Measurements from ENCODE around the gene KLF17.

Gene KLF17

DNA sequence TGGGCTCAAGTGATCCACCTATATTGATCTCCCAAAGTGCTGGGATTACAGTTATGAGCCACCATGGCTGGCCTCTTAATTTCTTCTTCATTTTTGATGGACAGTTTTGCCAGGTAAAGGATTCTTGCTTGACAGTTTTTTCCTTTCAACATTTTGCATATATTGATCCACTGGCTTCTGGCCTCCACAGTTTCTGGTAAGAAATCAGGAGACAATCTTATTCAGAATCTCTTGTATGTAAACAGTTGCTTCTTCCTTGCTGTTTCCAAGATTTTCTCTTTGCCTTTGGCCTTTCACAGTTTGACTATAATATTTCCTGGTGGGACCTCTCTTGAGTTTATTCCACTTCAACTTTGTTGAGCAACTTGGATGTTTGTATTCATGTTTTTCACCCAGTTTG, 42.9 kb downstream of the KLF17 start:
- H3K9ac ChIP-seq (ENCODE audit: low read length), result no peak overlapping the region
- no peaks in the 10 kb centered on the region for H3K79me1 ChIP-seq (ENCODE audit: low read length)
- H3K9me3 ChIP-seq (ENCODE audit: insufficient read depth, low read depth, low read length), result no peaks in the 10 kb centered on the region
- no peak overlapping the region for H2BK120ac ChIP-seq (ENCODE audit: insufficient read depth, low read length, poor library complexity)
- no peak overlapping the region for H4K91ac ChIP-seq (ENCODE audit: low read depth, low read length)
- no peak overlapping the region for H3K18ac ChIP-seq (ENCODE audit: low read length)
- no peaks in the 10 kb centered on the region for H3K27me3 ChIP-seq (ENCODE audit: insufficient read depth, low read length)
- no peak overlapping the region for H3K4ac ChIP-seq (ENCODE audit: low read depth, low read length)
- H3K4me2 ChIP-seq (ENCODE audit: low read length), result no peak overlapping the region
- no peak overlapping the region for H4K12ac ChIP-seq (ENCODE audit: low read depth, low read length)
- no peak overlapping the region for H4K8ac ChIP-seq (ENCODE audit: low read depth, low read length)
- no peaks in the 10 kb centered on the region for H3K79me2 ChIP-seq (ENCODE audit: control insufficient read depth, insufficient read depth, low read length, poor library complexity)
- no peak overlapping the region for H3K23ac ChIP-seq (ENCODE audit: low read length)
- no peak overlapping the region for H3K4me3 ChIP-seq (ENCODE audit: low read depth, low read length)
- H3K14ac ChIP-seq (ENCODE audit: low read length), result no peak overlapping the region
- no peak overlapping the region for H2BK5ac ChIP-seq (ENCODE audit: low read depth, low read length, poor library complexity)
- H2AFZ ChIP-seq (ENCODE audit: insufficient read depth, low read length, poor library complexity), result no peak overlapping the region
- no peak for DNase-seq
- H2BK12ac ChIP-seq (ENCODE audit: low read length), result no peak overlapping the region
- H3K27ac ChIP-seq (ENCODE audit: low read depth, low read length), result no peak overlapping the region
- no peaks in the 10 kb centered on the region for H3K4me1 ChIP-seq (ENCODE audit: control insufficient read depth in 1 of 2, insufficient read depth in 2 of 2, low read length in 2 of 2)
- no peak overlapping the region for H2AK5ac ChIP-seq (ENCODE audit: low read length)
- H3K36me3 ChIP-seq (ENCODE audit: control insufficient read depth in 1 of 2, insufficient read depth in 2 of 2, low read length in 2 of 2), result no peaks in the 10 kb centered on the region

- Histone ChIP-seq H2AFZ (ENCODE audit: insufficient read depth, low read length, poor library complexity) (no peak overlapping the region), H4K12ac (ENCODE audit: low read depth, low read length) (no peak overlapping the region), H2BK120ac (ENCODE audit: insufficient read depth, low read length, poor library complexity) (no peak overlapping the region), H3K4me1 (ENCODE audit: control insufficient read depth in 1 of 2, insufficient read depth in 2 of 2, low read length in 2 of 2) (no peaks in the 10 kb centered on the region), H3K18ac (ENCODE audit: low read length) (no peak overlapping the region), H4K8ac (ENCODE audit: low read depth, low read length) (no peak overlapping the region), H3K4ac (ENCODE audit: low read depth, low read length) (no peak overlapping the region), H3K23ac (ENCODE audit: low read length) (no peak overlapping the region), H3K4me3 (ENCODE audit: low read depth, low read length) (no peak overlapping the region), H3K79me2 (ENCODE audit: control insufficient read depth, insufficient read depth, low read length, poor library complexity) (no peaks in the 10 kb centered on the region), H3K36me3 (ENCODE audit: control insufficient read depth in 1 of 2, insufficient read depth in 2 of 2, low read length in 2 of 2) (no peaks in the 10 kb centered on the region), H3K79me1 (ENCODE audit: low read length) (no peaks in the 10 kb centered on the region), H2BK12ac (ENCODE audit: low read length) (no peak overlapping the region), H3K27me3 (ENCODE audit: insufficient read depth, low read length) (no peaks in the 10 kb centered on the region), H4K91ac (ENCODE audit: low read depth, low read length) (no peak overlapping the region), H2BK5ac (ENCODE audit: low read depth, low read length, poor library complexity) (no peak overlapping the region), H2AK5ac (ENCODE audit: low read length) (no peak overlapping the region), H3K9ac (ENCODE audit: low read length) (no peak overlapping the region), H3K4me2 (ENCODE audit: low read length) (no peak overlapping the region), H3K27ac (ENCODE audit: low read depth, low read length) (no peak overlapping the region), H3K14ac (ENCODE audit: low read length) (no peak overlapping the region), H3K9me3 (ENCODE audit: insufficient read depth, low read depth, low read length) (peaks cover 10% of the 10 kb centered on the region)
- DNase-seq, result no peak
- no CpG with 5 or more reads among the region's 5 CpGs for WGBS (ENCODE audit: extremely low coverage, insufficient coverage, insufficient read length)
Observed at GRCh38 chr1:44168520-44169098, 50.0 kb downstream of the KLF17 start.

- H3K79me1 ChIP-seq (ENCODE audit: low read length), result no peaks in the 10 kb centered on the region
- no peak overlapping the region for H2AFZ ChIP-seq (ENCODE audit: insufficient read depth, low read length, poor library complexity)
- no peak overlapping the region for H2BK120ac ChIP-seq (ENCODE audit: insufficient read depth, low read length, poor library complexity)
- no peak overlapping the region for H3K4me3 ChIP-seq (ENCODE audit: low read depth, low read length)
- H3K9me3 ChIP-seq (ENCODE audit: insufficient read depth, low read depth, low read length), result peaks cover 10% of the 10 kb centered on the region
- H3K36me3 ChIP-seq (ENCODE audit: control insufficient read depth in 1 of 2, insufficient read depth in 2 of 2, low read length in 2 of 2), result no peaks in the 10 kb centered on the region
- H3K14ac ChIP-seq (ENCODE audit: low read length), result no peak overlapping the region
- H4K91ac ChIP-seq (ENCODE audit: low read depth, low read length), result no peak overlapping the region
- no peak overlapping the region for H2BK5ac ChIP-seq (ENCODE audit: low read depth, low read length, poor library complexity)
- no peak overlapping the region for H3K9ac ChIP-seq (ENCODE audit: low read length)
- no peak overlapping the region for H3K4ac ChIP-seq (ENCODE audit: low read depth, low read length)
- no peak overlapping the region for H2BK12ac ChIP-seq (ENCODE audit: low read length)
- H3K4me1 ChIP-seq (ENCODE audit: control insufficient read depth in 1 of 2, insufficient read depth in 2 of 2, low read length in 2 of 2), result no peaks in the 10 kb centered on the region
- no peak overlapping the region for H3K4me2 ChIP-seq (ENCODE audit: low read length)
- no peaks in the 10 kb centered on the region for H3K79me2 ChIP-seq (ENCODE audit: control insufficient read depth, insufficient read depth, low read length, poor library complexity)
- H4K8ac ChIP-seq (ENCODE audit: low read depth, low read length), result no peak overlapping the region
- no peaks in the 10 kb centered on the region for H3K27me3 ChIP-seq (ENCODE audit: insufficient read depth, low read length)
- WGBS (ENCODE audit: extremely low coverage, insufficient coverage, insufficient read length), result no CpG with 5 or more reads among the region's 3 CpGs
- H2AK5ac ChIP-seq (ENCODE audit: low read length), result no peak overlapping the region
- H3K27ac ChIP-seq (ENCODE audit: low read depth, low read length), result no peak overlapping the region
- no peak overlapping the region for H3K23ac ChIP-seq (ENCODE audit: low read length)
- peak in 1 of 2 donors; percentile 57 for DNase-seq
- H4K12ac ChIP-seq (ENCODE audit: low read depth, low read length), result no peak overlapping the region
- no peak overlapping the region for H3K18ac ChIP-seq (ENCODE audit: low read length)
Observed at GRCh38 chr1:44170281-44170823, 51.7 kb downstream of the KLF17 start.

GRCh38 chr1:44174630-44175029, 56.0 kb downstream of the KLF17 start:
- no peak overlapping the region for H3K4me3 ChIP-seq (ENCODE audit: low read depth, low read length)
- no peak overlapping the region for H2BK12ac ChIP-seq (ENCODE audit: low read length)
- no peak overlapping the region for H4K91ac ChIP-seq (ENCODE audit: low read depth, low read length)
- no peaks in the 10 kb centered on the region for H3K4me1 ChIP-seq (ENCODE audit: control insufficient read depth in 1 of 2, insufficient read depth in 2 of 2, low read length in 2 of 2)
- no peak overlapping the region for H3K4me2 ChIP-seq (ENCODE audit: low read length)
- H2AK5ac ChIP-seq (ENCODE audit: low read length), result no peak overlapping the region
- no peak overlapping the region for H3K27ac ChIP-seq (ENCODE audit: low read depth, low read length)
- peaks cover 6% of the 10 kb centered on the region for H3K9me3 ChIP-seq (ENCODE audit: insufficient read depth, low read depth, low read length)
- no peak overlapping the region for H3K4ac ChIP-seq (ENCODE audit: low read depth, low read length)
- no peak overlapping the region for H3K9ac ChIP-seq (ENCODE audit: low read length)
- H3K18ac ChIP-seq (ENCODE audit: low read length), result no peak overlapping the region
- no peak overlapping the region for H2BK120ac ChIP-seq (ENCODE audit: insufficient read depth, low read length, poor library complexity)
- WGBS (ENCODE audit: extremely low coverage, insufficient coverage, insufficient read length), result no CpG with 5 or more reads among the region's 1 CpG
- H3K27me3 ChIP-seq (ENCODE audit: insufficient read depth, low read length), result no peaks in the 10 kb centered on the region
- DNase-seq, result no peak
- H3K36me3 ChIP-seq (ENCODE audit: control insufficient read depth in 1 of 2, insufficient read depth in 2 of 2, low read length in 2 of 2), result no peaks in the 10 kb centered on the region
- H3K14ac ChIP-seq (ENCODE audit: low read length), result no peak overlapping the region
- H4K12ac ChIP-seq (ENCODE audit: low read depth, low read length), result no peak overlapping the region
- H3K79me2 ChIP-seq (ENCODE audit: control insufficient read depth, insufficient read depth, low read length, poor library complexity), result no peaks in the 10 kb centered on the region
- no peak overlapping the region for H2AFZ ChIP-seq (ENCODE audit: insufficient read depth, low read length, poor library complexity)
- no peaks in the 10 kb centered on the region for H3K79me1 ChIP-seq (ENCODE audit: low read length)
- H4K8ac ChIP-seq (ENCODE audit: low read depth, low read length), result no peak overlapping the region
- H2BK5ac ChIP-seq (ENCODE audit: low read depth, low read length, poor library complexity), result no peak overlapping the region
- H3K23ac ChIP-seq (ENCODE audit: low read length), result no peak overlapping the region

All from trophoblast cell (in vitro differentiated cells and primary cell).